Stimulated activated CD4-positive, alpha-beta T cell treated with anti-CD3 and anti-CD28 coated beads, Interleukin-4, amount 100 ng/mL, for 24 hours (primary cell): ENCODE measurements around the gene PTF1A.

Experiments
- DNase-seq: peaks from one replicate; pipeline ENCODE4 v3.0.0-alpha.2; 2020

The PTF1A gene

GRCh38 chr10:23187155-23187554, 5.0 kb upstream of the PTF1A start:
- no peak for DNase-seq

GRCh38 chr10:23189024-23189423, 3.1 kb upstream of the PTF1A start:
- DNase-seq = no peak

- no peak for DNase-seq
Observed at GRCh38 chr10:23190872-23191763, 994 bp upstream of the PTF1A start.

GRCh38 chr10:23192712-23193434, 761 bp downstream of the PTF1A start:
- DNase-seq = no peak

- DNase-seq = no peak
Observed at GRCh38 chr10:23193435-23194074, 1.4 kb downstream of the PTF1A start.

- no peak for DNase-seq
Observed at GRCh38 chr10:23194471-23194965, 2.4 kb downstream of the PTF1A start.

- DNase-seq = no peak
Observed at GRCh38 chr10:23194966-23195845, 3.1 kb downstream of the PTF1A start.

- no peak for DNase-seq
Observed at GRCh38 chr10:23195846-23196600, 3.9 kb downstream of the PTF1A start.

- no peak for DNase-seq
Observed at GRCh38 chr10:23196915-23197314, 4.8 kb downstream of the PTF1A start.

- no peak for DNase-seq
Observed at GRCh38 chr10:23197416-23197861, 5.3 kb downstream of the PTF1A start.

- DNase-seq = no peak
Observed at GRCh38 chr10:23198610-23198939, 6.5 kb downstream of the PTF1A start.

GRCh38 chr10:23198940-23199767, 7.0 kb downstream of the PTF1A start:
- no peak for DNase-seq

GRCh38 chr10:23199768-23200511, 7.8 kb downstream of the PTF1A start:
- no peak for DNase-seq

- DNase-seq = no peak
Observed at GRCh38 chr10:23200586-23200985, 8.5 kb downstream of the PTF1A start.

GRCh38 chr10:23200997-23201652, 9.0 kb downstream of the PTF1A start:
- no peak for DNase-seq

- DNase-seq = no peak
Observed at GRCh38 chr10:23201837-23202236, 9.7 kb downstream of the PTF1A start.

- DNase-seq = no peak
Observed at GRCh38 chr10:23202779-23203178, 10.7 kb downstream of the PTF1A start.

GRCh38 chr10:23203369-23204325, 11.5 kb downstream of the PTF1A start:
- DNase-seq = no peak
